ENCODE measurements around the gene SDK1. TPM values are rescaled to one million over a fixed set of nuclear protein-coding genes. Genes with fewer than 3 reads are reported as not detected.

The SDK1 gene
- total RNA-seq, 1 donor from 2014 or later, result 10.9 TPM

- H3K36me3 Mint-ChIP-seq (ENCODE audit: low read depth), result no peaks in the 10 kb centered on the region
- H3K27me3 Mint-ChIP-seq (ENCODE audit: low read depth), result no peaks in the 10 kb centered on the region
- no peak overlapping the region for H3K4me3 Mint-ChIP-seq (ENCODE audit: unreplicated experiment)
- no peak for DNase-seq (ENCODE audit: low spot score)
- no peaks in the 10 kb centered on the region for H3K9me3 Mint-ChIP-seq (ENCODE audit: low read depth)
- peaks cover 2% of the 10 kb centered on the region for H3K4me1 Mint-ChIP-seq (ENCODE audit: low read depth)
- no peak for TF ChIP-seq CTCF (IDR thresholded peaks at IDR 0.05)
- no peak overlapping the region for H3K27ac Mint-ChIP-seq (ENCODE audit: unreplicated experiment)
Observed at GRCh38 chr7:4166807-4167206, 865.8 kb downstream of the SDK1 start.

DNA sequence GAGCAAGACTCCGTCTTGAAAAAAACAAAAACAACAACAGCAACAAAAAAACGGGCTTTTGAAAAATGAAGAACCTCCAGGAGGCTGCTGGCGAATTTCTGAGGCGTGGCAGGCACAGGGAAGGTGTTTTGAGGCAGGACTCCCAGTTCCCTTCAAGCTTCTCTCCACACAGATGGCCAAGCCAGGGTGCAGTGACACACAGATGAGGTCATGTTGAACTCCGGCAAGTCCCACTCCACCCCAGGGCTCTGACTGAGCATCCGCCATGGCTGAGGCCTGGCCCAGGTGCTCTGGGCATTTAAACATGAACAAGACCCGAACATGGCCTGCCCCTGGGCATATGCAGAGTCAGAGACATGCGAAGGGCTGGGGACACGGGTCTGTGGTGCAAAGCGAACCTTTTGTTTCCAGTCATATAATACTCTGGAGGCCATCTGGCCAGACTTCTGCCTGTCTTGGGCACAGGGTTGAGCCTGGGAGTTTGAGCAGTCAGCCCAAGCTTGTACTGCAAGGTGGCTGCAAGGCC is 866.4 kb downstream of the SDK1 start:
- H3K36me3 Mint-ChIP-seq (ENCODE audit: low read depth), result no peaks in the 10 kb centered on the region
- H3K27ac Mint-ChIP-seq (ENCODE audit: unreplicated experiment), result no peak overlapping the region
- no peaks in the 10 kb centered on the region for H3K9me3 Mint-ChIP-seq (ENCODE audit: low read depth)
- DNase-seq (ENCODE audit: low spot score), result no peak
- no peak for TF ChIP-seq CTCF (IDR thresholded peaks at IDR 0.05)
- no peaks in the 10 kb centered on the region for H3K27me3 Mint-ChIP-seq (ENCODE audit: low read depth)
- H3K4me3 Mint-ChIP-seq (ENCODE audit: unreplicated experiment), result no peak overlapping the region
- H3K4me1 Mint-ChIP-seq (ENCODE audit: low read depth), result peaks cover 2% of the 10 kb centered on the region

GRCh38 chr7:4168041-4168440 is 867.0 kb downstream of the SDK1 start:
- Mint-ChIP-seq H3K9me3 (ENCODE audit: low read depth) (no peaks in the 10 kb centered on the region), H3K4me3 (ENCODE audit: unreplicated experiment) (no peak overlapping the region), H3K36me3 (ENCODE audit: low read depth) (no peaks in the 10 kb centered on the region), H3K4me1 (ENCODE audit: low read depth) (no peaks in the 10 kb centered on the region), H3K27me3 (ENCODE audit: low read depth) (no peaks in the 10 kb centered on the region), H3K27ac (ENCODE audit: unreplicated experiment) (no peak overlapping the region)
- TF ChIP-seq CTCF (IDR thresholded peaks at IDR 0.05), result no peak
- DNase-seq (ENCODE audit: low spot score), result no peak

GRCh38 chr7:4168541-4168940 is 867.5 kb downstream of the SDK1 start:
- no peaks in the 10 kb centered on the region for H3K36me3 Mint-ChIP-seq (ENCODE audit: low read depth)
- TF ChIP-seq CTCF (IDR thresholded peaks at IDR 0.05), result no peak

GRCh38 chr7:4169455-4169854 is 868.4 kb downstream of the SDK1 start:
- Mint-ChIP-seq H3K9me3 (ENCODE audit: low read depth) (no peaks in the 10 kb centered on the region), H3K27me3 (ENCODE audit: low read depth) (no peaks in the 10 kb centered on the region), H3K4me1 (ENCODE audit: low read depth) (no peaks in the 10 kb centered on the region), H3K36me3 (ENCODE audit: low read depth) (no peaks in the 10 kb centered on the region), H3K27ac (ENCODE audit: unreplicated experiment) (no peak overlapping the region), H3K4me3 (ENCODE audit: unreplicated experiment) (no peak overlapping the region)
- TF ChIP-seq CTCF (IDR thresholded peaks at IDR 0.05), result no peak
- DNase-seq (ENCODE audit: low spot score), result no peak

More at GRCh38 chr7:4168541-4168940, 867.5 kb downstream of the SDK1 start:
- no peak overlapping the region for H3K4me3 Mint-ChIP-seq (ENCODE audit: unreplicated experiment)
- no peaks in the 10 kb centered on the region for H3K27me3 Mint-ChIP-seq (ENCODE audit: low read depth)
- H3K9me3 Mint-ChIP-seq (ENCODE audit: low read depth), result no peaks in the 10 kb centered on the region
- DNase-seq (ENCODE audit: low spot score), result no peak
- no peaks in the 10 kb centered on the region for H3K4me1 Mint-ChIP-seq (ENCODE audit: low read depth)
- H3K27ac Mint-ChIP-seq (ENCODE audit: unreplicated experiment), result no peak overlapping the region

All from chondrocyte (in vitro differentiated cells).